HL-60 (cell line): ENCODE results near the gene STAC3.

Experiments used
- DNase-seq, 2 experiments: peaks; one replicate each; pipeline ENCODE4 v3.0.0-alpha.2; 2010 to 2020; ENCODE audit warnings: low read depth in 1 of 2, low spot score in 1 of 2
- H3K27ac ChIP-seq: fragments of 250-450 bp; sonication (Bioruptor Pico); replicated peaks from 2 replicates; pipeline ENCODE4 v1.5.1; 2020; ENCODE audit warnings: mild to moderate bottlenecking, moderate library complexity
- H3K27me3 ChIP-seq: fragments of 250-450 bp; sonication (Bioruptor Pico); 2 replicates; pipeline ENCODE4 v1.5.1; 2021; ENCODE audit warnings: mild to moderate bottlenecking, moderate library complexity; ENCODE audit not compliant: insufficient read depth, poor library complexity, severe bottlenecking
- H3K4me3 ChIP-seq: replicated peaks from 2 replicates; pipeline ENCODE4 v1.5.1; 2011; ENCODE audit warnings: mild to moderate bottlenecking, control low read depth, low read length; ENCODE audit not compliant: insufficient read depth
- CTCF ChIP-seq: IDR thresholded peaks from one replicate; pipeline ENCODE4 v1.5.1; 2011; ENCODE audit warnings: low read length, control low read depth, inconsistent platforms; ENCODE audit not compliant: insufficient read depth
- GABPA ChIP-seq: IDR thresholded peaks from 2 replicates; pipeline ENCODE4 v1.6.1; 2012; ENCODE audit warnings: low read depth
- POLR2AphosphoS5 ChIP-seq: IDR thresholded peaks from 2 replicates; pipeline ENCODE4 v1.6.1; 2012; ENCODE audit warnings: low read depth
- SPI1 ChIP-seq: IDR thresholded peaks from 2 replicates; pipeline ENCODE4 v1.6.1; 2012; ENCODE audit warnings: low read depth, mild to moderate bottlenecking, borderline replicate concordance
- TF ChIP-seq, protein P1 (sequence below): IDR thresholded peaks from 2 replicates; pipeline ENCODE4 v1.6.1; 2012; ENCODE audit warnings: low read depth; ENCODE audit not compliant: insufficient replicate concordance

STAC3 gene

DNA sequence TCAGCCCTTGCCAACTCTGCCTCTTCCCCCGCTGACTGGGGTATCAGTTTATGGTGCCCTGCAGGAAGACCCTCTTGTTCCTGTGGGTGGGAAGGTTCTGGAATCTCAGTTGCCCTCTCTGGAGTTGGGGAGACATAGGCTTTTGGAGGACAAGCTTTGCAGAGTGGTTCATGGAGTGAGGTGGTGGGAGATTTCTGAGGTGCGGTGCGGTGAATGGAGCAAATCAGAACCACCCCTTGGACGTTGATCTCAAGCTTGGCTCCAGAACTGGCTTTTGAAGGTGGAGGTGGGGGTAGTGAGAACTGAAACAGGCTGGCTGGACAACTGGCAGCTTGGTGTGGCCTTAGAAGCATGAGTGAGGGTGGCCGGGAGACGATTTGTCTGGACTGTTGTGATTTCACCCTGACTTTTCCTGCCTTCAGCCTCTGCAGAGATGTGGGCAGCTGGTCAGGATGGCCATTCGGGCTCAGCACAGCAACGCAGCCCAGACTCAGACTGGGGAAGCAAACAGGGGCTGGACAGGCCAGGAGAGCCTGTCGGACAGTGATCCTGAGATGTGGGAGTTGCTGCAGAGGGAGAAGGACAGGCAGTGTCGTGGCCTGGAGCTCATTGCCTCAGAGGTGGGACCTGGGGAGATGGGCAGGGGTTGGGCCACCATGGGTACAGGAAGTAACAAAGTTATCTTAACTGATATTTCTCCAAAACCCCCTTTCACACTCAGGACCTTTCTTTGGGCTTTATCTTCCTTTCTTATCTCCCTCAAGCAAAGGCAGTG is 20.4 kb downstream of the STAC3 start:
- Histone ChIP-seq H3K27ac (peak overlapping the region; percentile 83), H3K4me3 (peak overlapping the region; percentile 75), H3K27me3 (peaks cover 13% of the 10 kb centered on the region)
- TF ChIP-seq, protein P1, sequence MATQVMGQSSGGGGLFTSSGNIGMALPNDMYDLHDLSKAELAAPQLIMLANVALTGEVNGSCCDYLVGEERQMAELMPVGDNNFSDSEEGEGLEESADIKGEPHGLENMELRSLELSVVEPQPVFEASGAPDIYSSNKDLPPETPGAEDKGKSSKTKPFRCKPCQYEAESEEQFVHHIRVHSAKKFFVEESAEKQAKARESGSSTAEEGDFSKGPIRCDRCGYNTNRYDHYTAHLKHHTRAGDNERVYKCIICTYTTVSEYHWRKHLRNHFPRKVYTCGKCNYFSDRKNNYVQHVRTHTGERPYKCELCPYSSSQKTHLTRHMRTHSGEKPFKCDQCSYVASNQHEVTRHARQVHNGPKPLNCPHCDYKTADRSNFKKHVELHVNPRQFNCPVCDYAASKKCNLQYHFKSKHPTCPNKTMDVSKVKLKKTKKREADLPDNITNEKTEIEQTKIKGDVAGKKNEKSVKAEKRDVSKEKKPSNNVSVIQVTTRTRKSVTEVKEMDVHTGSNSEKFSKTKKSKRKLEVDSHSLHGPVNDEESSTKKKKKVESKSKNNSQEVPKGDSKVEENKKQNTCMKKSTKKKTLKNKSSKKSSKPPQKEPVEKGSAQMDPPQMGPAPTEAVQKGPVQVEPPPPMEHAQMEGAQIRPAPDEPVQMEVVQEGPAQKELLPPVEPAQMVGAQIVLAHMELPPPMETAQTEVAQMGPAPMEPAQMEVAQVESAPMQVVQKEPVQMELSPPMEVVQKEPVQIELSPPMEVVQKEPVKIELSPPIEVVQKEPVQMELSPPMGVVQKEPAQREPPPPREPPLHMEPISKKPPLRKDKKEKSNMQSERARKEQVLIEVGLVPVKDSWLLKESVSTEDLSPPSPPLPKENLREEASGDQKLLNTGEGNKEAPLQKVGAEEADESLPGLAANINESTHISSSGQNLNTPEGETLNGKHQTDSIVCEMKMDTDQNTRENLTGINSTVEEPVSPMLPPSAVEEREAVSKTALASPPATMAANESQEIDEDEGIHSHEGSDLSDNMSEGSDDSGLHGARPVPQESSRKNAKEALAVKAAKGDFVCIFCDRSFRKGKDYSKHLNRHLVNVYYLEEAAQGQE, result no peak
- TF ChIP-seq GABPA (no peak), SPI1 (no peak), CTCF (no peak), POLR2AphosphoS5 (no peak)
- DNase-seq, result no peak

DNA sequence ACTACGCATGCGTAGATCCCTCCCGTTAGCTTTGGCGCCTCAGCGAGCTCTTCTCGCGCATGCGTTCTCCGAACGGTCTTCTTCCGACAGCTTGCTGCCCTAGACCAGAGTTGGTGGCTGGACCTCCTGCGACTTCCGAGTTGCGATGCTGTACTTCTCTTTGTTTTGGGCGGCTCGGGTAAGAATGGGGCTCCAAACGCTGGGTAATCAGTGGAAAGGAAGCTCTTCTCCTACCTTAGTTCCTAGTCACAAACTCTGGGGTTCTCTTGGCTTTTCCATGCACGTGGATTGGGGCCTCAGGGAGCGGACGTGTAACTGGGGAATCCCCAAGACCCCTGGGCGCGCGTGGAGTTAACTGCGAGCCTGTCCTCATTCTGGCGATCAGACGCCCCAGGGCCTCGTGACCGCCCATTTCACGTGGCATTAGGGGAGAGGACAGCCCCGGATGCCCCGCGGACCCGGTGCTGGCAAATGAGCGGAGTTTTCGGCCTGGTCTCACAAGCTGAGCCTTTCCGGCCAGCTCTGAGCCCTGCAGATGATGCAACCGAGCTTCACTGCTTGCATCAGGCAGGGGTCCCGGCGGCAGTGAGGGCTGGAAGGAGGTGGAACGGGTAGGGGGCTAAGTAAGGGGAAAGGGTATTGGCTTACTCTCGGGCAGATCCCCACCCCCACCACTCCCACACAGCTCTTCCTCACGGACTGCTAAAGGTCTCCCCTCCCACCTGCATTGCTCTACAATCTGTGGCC is 21.2 kb downstream of the STAC3 start, which contains the start of gene SHMT2:
TSS of gene SHMT2 (plus strand) at position 78 of the 747 bp plus-strand sequence. CDS start at position 146, 68 bp downstream.
- H3K27ac ChIP-seq, result peak within 1 kb of the TSS; percentile 83
- DNase-seq, result peak; percentile 82 to 96
- peak; percentile 60; the same call in 1 of the 2 replicates for TF ChIP-seq POLR2AphosphoS5
- no peak for TF ChIP-seq GABPA
- peaks cover 18% of the 10 kb centered on the region for H3K27me3 ChIP-seq
- peak within 1 kb of the TSS; percentile 75 for H3K4me3 ChIP-seq

- Histone ChIP-seq H3K4me3 (peak overlapping the region; percentile 75), H3K27me3 (peaks cover 24% of the 10 kb centered on the region), H3K27ac (peak overlapping the region; percentile 83)
- TF ChIP-seq POLR2AphosphoS5 (no peak), SPI1 (no peak), CTCF (no peak), GABPA (no peak)
- TF ChIP-seq, protein P1, result no peak
- DNase-seq, result no peak
These were observed 21.8 kb downstream of the STAC3 start for GRCh38 chr12:57229046-57229633.
